ENCODE data around the gene LRRC26.

LRRC26 gene

DNA sequence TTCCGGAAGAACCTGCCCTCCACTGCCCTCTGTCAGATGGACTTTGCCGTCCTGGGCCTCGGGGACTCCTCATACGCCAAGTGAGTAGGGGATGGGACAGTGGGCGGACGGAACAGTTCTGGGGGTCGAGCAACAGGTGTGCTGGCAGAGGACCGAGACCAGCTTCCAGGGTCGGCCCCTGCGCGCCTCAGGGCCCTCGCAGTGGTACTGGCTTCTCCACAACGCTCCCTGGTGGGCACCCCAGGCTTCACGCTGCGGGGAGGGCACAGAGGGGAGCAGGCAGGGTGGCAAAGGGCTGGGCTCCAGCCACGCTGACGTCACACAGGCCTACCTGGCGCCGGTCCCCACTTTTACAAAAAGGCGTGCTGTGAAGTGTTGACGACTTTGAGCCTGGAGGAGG lies 42.7 kb upstream of the LRRC26 start:
- Histone ChIP-seq H3K4me3 (ENCODE audit: low read depth in 1 of 5, low read length in 5 of 5) (no peak overlapping the region), H3K36me3 (ENCODE audit: control insufficient read depth in 5 of 5, insufficient read depth in 5 of 5, low read length in 5 of 5) (peaks cover 0 to 22% (median 12%) of the 10 kb centered on the region in 5 donors), H3K4me1 (ENCODE audit: control insufficient read depth in 5 of 5, insufficient read depth in 5 of 5, low read length in 5 of 5) (peaks cover 0 to 10% (median 8%) of the 10 kb centered on the region in 5 donors), H3K9me3 (ENCODE audit: control insufficient read depth in 5 of 5, low read length in 5 of 5) (no peaks in the 10 kb centered on the region), H3K27me3 (ENCODE audit: control insufficient read depth in 5 of 5, insufficient read depth in 4 of 5, low read length in 5 of 5) (no peaks in the 10 kb centered on the region), H3K27ac (ENCODE audit: low read depth, low read length) (no peak overlapping the region), H3K9ac (ENCODE audit: low read length in 5 of 5) (no peak overlapping the region)

DNA sequence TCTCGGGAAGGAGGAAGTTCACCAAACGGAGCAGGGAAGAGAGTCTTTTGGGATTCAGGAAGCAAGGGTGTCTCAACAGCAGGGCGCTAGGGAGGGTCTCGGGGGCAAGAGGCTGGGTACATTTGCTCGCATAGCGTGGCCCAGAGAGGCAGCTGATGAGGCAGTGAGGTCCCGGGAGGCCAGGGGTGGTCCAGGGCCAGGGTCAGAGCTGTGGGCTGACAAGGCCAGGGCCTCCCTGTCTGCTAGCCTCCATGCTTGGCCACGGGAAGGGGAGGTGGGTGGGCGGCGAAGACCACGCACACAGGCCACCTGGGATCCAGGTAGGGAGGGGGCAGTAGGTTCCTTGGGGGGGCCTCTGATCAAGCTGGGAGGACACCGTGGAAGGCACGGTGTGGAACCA lies 41.7 kb upstream of the LRRC26 start:
- H3K27ac ChIP-seq (ENCODE audit: low read depth, low read length) = no peak overlapping the region
- H3K9ac ChIP-seq (ENCODE audit: low read length in 5 of 5) = no peak overlapping the region
- H3K27me3 ChIP-seq (ENCODE audit: control insufficient read depth in 5 of 5, insufficient read depth in 4 of 5, low read length in 5 of 5) = no peaks in the 10 kb centered on the region
- H3K9me3 ChIP-seq (ENCODE audit: control insufficient read depth in 5 of 5, low read length in 5 of 5) = no peaks in the 10 kb centered on the region
- H3K4me3 ChIP-seq (ENCODE audit: low read depth in 1 of 5, low read length in 5 of 5) = no peak overlapping the region
- H3K4me1 ChIP-seq (ENCODE audit: control insufficient read depth in 5 of 5, insufficient read depth in 5 of 5, low read length in 5 of 5) = peaks cover 3 to 8% (median 5%) of the 10 kb centered on the region in 5 donors
- peaks cover 0 to 20% (median 12%) of the 10 kb centered on the region in 5 donors for H3K36me3 ChIP-seq (ENCODE audit: control insufficient read depth in 5 of 5, insufficient read depth in 5 of 5, low read length in 5 of 5)

DNA sequence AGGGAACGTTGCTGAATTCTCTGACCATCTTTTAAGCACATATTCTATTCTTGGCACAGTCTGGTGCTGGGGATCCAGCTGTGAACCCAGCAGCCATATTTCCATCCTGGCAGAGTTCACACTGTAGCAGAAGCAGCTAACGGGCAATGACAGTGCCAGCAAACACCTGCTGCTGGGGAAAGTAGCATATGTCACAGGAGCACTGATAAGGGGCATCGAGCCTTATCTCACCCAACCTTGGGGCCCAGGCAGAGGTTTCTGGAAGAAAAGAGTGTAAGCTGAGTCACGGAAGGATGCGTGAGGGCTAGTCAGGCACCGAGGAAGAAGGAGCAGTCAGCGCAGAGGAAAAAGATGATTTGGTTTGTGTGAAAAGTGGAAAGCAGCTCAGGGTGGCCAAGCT lies 36.8 kb upstream of the LRRC26 start:
- Histone ChIP-seq H3K9ac (ENCODE audit: low read length in 5 of 5) (peak overlapping the region in 3 of 5 donors; percentile 25 to 97 (median 94)), H3K4me3 (ENCODE audit: low read depth in 1 of 5, low read length in 5 of 5) (peak overlapping the region in 3 of 5 donors; percentile 83 to 97 (median 96)), H3K36me3 (ENCODE audit: control insufficient read depth in 5 of 5, insufficient read depth in 5 of 5, low read length in 5 of 5) (peaks cover 0 to 7% (median 2%) of the 10 kb centered on the region in 5 donors), H3K4me1 (ENCODE audit: control insufficient read depth in 5 of 5, insufficient read depth in 5 of 5, low read length in 5 of 5) (peaks cover 16 to 45% (median 44%) of the 10 kb centered on the region in 5 donors), H3K9me3 (ENCODE audit: control insufficient read depth in 5 of 5, low read length in 5 of 5) (no peaks in the 10 kb centered on the region), H3K27ac (ENCODE audit: low read depth, low read length) (no peak overlapping the region), H3K27me3 (ENCODE audit: control insufficient read depth in 5 of 5, insufficient read depth in 4 of 5, low read length in 5 of 5) (no peaks in the 10 kb centered on the region)

DNA sequence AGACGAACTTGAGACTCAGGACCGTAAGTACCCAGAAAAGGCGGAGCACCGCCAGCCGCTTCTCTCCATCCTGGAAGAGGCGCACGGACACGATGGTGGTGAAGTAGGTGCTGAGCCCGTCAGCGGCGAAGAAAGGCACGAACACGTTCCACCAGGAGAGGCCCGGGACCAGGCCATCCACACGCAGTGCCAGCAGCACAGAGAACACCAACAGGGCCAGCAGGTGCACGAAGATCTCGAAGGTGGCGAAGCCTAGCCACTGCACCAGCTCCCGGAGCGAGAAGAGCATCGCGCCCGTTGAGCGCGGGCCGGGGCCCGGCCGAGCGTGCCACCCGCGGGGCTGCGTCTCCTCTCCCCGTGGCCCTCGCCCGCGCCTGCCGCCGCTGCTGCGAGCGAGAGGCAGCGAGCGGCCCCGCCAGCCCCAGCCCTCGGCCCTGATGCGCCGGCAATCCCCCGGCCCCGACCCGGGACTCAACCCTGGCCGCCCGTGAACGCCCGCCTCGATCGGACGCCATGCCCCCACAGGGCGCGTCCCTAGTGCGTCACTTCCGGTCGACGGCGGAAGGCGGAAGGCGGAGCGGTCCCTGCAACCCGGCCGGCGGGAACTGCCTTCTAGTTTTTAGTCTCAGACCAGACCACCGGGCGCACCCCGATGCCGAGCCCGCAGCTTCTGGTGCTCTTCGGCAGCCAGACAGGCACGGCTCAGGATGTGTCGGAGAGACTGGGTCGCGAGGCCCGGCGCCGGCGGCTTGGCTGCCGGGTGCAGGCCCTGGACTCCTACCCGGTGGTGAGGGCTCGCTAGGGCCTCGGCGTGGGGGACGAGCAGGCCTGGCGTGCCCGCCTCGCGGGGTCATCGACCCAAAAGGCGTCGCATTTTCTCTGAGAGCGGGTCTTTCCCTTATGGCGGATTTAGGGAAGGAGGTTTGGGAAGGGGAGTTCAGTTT lies 35.5 kb upstream of the LRRC26 start, which contains the start of the genes NDOR1 and TMEM203:
Gene NDOR1, plus strand, starts transcription at position 575 of the 944 bp plus-strand sequence. Its CDS starts 78 bp downstream, at position 653.
Gene TMEM203, minus strand, starts transcription at position 523 of the 944 bp plus-strand sequence. Its CDS starts 234 bp downstream, at position 289.
- peak within 1 kb of the TSS; percentile 78 for H3K27ac ChIP-seq (ENCODE audit: low read depth, low read length)
- H3K9ac ChIP-seq (ENCODE audit: low read length in 5 of 5) = peak within 1 kb of the TSS; percentile 80 to 97 (median 92)
- H3K4me3 ChIP-seq (ENCODE audit: low read depth in 1 of 5, low read length in 5 of 5) = peak within 1 kb of the TSS; percentile 83 to 97 (median 96)
- H3K36me3 ChIP-seq (ENCODE audit: control insufficient read depth in 5 of 5, insufficient read depth in 5 of 5, low read length in 5 of 5) = peaks cover 0 to 7% (median 2%) of the 10 kb centered on the region in 5 donors
- H3K9me3 ChIP-seq (ENCODE audit: control insufficient read depth in 5 of 5, low read length in 5 of 5) = no peaks in the 10 kb centered on the region
- H3K27me3 ChIP-seq (ENCODE audit: control insufficient read depth in 5 of 5, insufficient read depth in 4 of 5, low read length in 5 of 5) = no peaks in the 10 kb centered on the region
- peaks cover 16 to 53% (median 51%) of the 10 kb centered on the region in 5 donors for H3K4me1 ChIP-seq (ENCODE audit: control insufficient read depth in 5 of 5, insufficient read depth in 5 of 5, low read length in 5 of 5)

GRCh38 chr9:137204731-137205125 lies 34.9 kb upstream of the LRRC26 start:
- Histone ChIP-seq H3K9ac (ENCODE audit: low read length in 5 of 5) (peak overlapping the region; percentile 68 to 94 (median 92)), H3K36me3 (ENCODE audit: control insufficient read depth in 5 of 5, insufficient read depth in 5 of 5, low read length in 5 of 5) (peaks cover 0 to 7% (median 2%) of the 10 kb centered on the region in 5 donors), H3K4me1 (ENCODE audit: control insufficient read depth in 5 of 5, insufficient read depth in 5 of 5, low read length in 5 of 5) (peaks cover 16 to 55% (median 54%) of the 10 kb centered on the region in 5 donors), H3K27ac (ENCODE audit: low read depth, low read length) (peak overlapping the region; percentile 78), H3K9me3 (ENCODE audit: control insufficient read depth in 5 of 5, low read length in 5 of 5) (no peaks in the 10 kb centered on the region), H3K4me3 (ENCODE audit: low read depth in 1 of 5, low read length in 5 of 5) (peak overlapping the region; percentile 76 to 97 (median 96)), H3K27me3 (ENCODE audit: control insufficient read depth in 5 of 5, insufficient read depth in 4 of 5, low read length in 5 of 5) (no peaks in the 10 kb centered on the region)

- Histone ChIP-seq H3K4me3 (ENCODE audit: low read depth in 1 of 5, low read length in 5 of 5) (no peak overlapping the region), H3K27ac (ENCODE audit: low read depth, low read length) (no peak overlapping the region), H3K4me1 (ENCODE audit: control insufficient read depth in 5 of 5, insufficient read depth in 5 of 5, low read length in 5 of 5) (peaks cover 16 to 72% (median 69%) of the 10 kb centered on the region in 5 donors), H3K36me3 (ENCODE audit: control insufficient read depth in 5 of 5, insufficient read depth in 5 of 5, low read length in 5 of 5) (no peaks in the 10 kb centered on the region), H3K9ac (ENCODE audit: low read length in 5 of 5) (peak overlapping the region in 1 of 5 donors; percentile 40), H3K9me3 (ENCODE audit: control insufficient read depth in 5 of 5, low read length in 5 of 5) (no peaks in the 10 kb centered on the region), H3K27me3 (ENCODE audit: control insufficient read depth in 5 of 5, insufficient read depth in 4 of 5, low read length in 5 of 5) (no peaks in the 10 kb centered on the region)
These were observed 33.1 kb upstream of the LRRC26 start for GRCh38 chr9:137202966-137203365.

DNA sequence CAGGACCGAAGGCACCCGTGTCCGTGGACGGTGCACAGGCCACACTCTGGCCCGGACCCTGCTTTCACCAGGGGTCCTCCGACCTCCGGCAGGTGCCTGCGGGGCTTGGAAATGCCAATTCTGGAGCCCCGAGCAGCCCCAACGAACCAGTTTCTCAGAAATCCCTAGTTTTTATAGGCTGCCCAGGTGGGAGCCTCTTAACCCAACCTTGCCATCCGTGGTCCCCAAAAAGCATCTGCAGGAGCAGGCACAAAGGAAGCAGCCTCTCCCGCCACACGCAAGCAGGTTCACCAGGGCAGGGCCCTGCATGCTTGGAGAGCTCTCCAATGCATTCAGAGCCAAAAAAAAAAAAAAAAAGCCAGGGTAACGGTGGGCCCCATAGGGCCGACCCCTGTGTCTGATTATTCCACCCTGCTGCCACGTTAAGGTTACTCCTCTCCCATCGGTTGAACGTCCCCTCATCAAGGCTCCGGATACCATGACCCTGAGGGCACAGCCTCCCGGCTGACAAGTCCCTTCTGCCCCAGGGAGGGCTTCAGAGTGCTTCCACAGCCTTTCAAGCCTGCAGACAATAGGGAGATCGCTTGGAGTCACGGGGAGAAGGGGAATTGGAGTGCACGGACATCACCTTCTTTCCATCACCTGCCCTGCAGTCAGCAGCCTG lies 31.5 kb upstream of the LRRC26 start:
- Histone ChIP-seq H3K4me3 (ENCODE audit: low read depth in 1 of 5, low read length in 5 of 5) (peak overlapping the region; percentile 59 to 92 (median 71)), H3K9me3 (ENCODE audit: control insufficient read depth in 5 of 5, low read length in 5 of 5) (no peaks in the 10 kb centered on the region), H3K36me3 (ENCODE audit: control insufficient read depth in 5 of 5, insufficient read depth in 5 of 5, low read length in 5 of 5) (no peaks in the 10 kb centered on the region), H3K27me3 (ENCODE audit: control insufficient read depth in 5 of 5, insufficient read depth in 4 of 5, low read length in 5 of 5) (no peaks in the 10 kb centered on the region), H3K9ac (ENCODE audit: low read length in 5 of 5) (peak overlapping the region in 4 of 5 donors; percentile 43 to 77 (median 61)), H3K27ac (ENCODE audit: low read depth, low read length) (peak overlapping the region; percentile 70), H3K4me1 (ENCODE audit: control insufficient read depth in 5 of 5, insufficient read depth in 5 of 5, low read length in 5 of 5) (peaks cover 13 to 69% (median 66%) of the 10 kb centered on the region in 5 donors)

DNA sequence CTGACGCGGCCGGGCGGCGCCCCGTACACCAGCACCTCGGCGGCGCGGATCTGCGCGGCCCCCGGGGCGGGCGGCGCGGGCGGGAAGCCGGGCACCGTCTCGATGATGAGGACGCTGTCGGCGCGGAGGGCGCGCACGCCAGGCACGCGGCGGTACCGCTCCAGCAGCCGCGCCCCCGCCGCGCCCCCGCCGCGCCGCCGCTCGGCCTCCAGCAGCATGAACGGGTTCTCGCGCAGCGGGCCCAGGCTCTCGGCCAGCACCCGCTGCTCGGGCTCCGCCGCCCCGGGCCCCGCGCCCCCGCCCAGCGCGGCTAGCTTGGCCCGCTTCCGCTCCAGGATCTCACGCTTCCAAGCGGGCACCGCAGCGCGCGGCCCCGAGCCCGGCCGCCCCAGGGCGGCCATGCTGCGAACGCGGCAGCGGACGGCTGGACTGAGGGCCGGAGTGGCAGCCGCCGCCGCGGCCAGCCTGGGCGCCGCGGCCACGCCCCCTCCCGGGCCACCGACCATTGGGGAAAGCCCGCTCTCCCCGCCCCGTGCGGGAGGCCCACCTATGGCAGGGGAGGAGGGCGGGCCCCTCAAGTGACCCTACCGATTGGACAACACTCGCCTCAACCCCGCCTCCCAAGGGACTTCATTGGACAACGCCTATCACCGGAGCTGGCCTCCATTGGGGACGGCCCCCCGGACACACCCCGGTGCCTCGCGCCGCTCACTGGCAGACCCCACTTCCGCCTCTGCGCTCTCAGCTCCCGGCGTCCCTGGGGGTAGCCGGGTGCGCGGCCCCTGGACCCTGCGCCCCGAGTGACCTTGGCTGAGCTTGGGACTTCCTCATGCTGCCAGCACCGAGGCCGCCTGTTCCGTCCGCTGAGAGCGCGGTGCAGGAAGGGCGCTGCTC lies 30.7 kb upstream of the LRRC26 start, which contains the start of gene TPRN:
Gene TPRN, minus strand, starts transcription at position 431 of the 894 bp plus-strand sequence. Its CDS starts 30 bp downstream, at position 401.
- H3K36me3 ChIP-seq (ENCODE audit: control insufficient read depth in 5 of 5, insufficient read depth in 5 of 5, low read length in 5 of 5) = no peaks in the 10 kb centered on the region
- peak within 1 kb of the TSS; percentile 70 for H3K27ac ChIP-seq (ENCODE audit: low read depth, low read length)
- no peaks in the 10 kb centered on the region for H3K9me3 ChIP-seq (ENCODE audit: control insufficient read depth in 5 of 5, low read length in 5 of 5)
- H3K27me3 ChIP-seq (ENCODE audit: control insufficient read depth in 5 of 5, insufficient read depth in 4 of 5, low read length in 5 of 5) = no peaks in the 10 kb centered on the region
- H3K4me3 ChIP-seq (ENCODE audit: low read depth in 1 of 5, low read length in 5 of 5) = peak within 1 kb of the TSS; percentile 59 to 92 (median 71)
- H3K4me1 ChIP-seq (ENCODE audit: control insufficient read depth in 5 of 5, insufficient read depth in 5 of 5, low read length in 5 of 5) = peaks cover 10 to 65% (median 58%) of the 10 kb centered on the region in 5 donors
- H3K9ac ChIP-seq (ENCODE audit: low read length in 5 of 5) = peak within 1 kb of the TSS in 4 of 5 donors; percentile 43 to 77 (median 61)
